ENCODE measurements around the gene ANKRD1. TPM values are rescaled to one million over a fixed set of nuclear protein-coding genes. Genes with fewer than 3 reads are reported as not detected.
A peak's percentile ranks its signal among the peaks of the same experiment; 100 is the strongest.

Gene ANKRD1
- total and polyA plus RNA-seq, 2 donors (not counting 1 experiment from before 2014, with no cell fraction given), result not detected

GRCh38 chr10:90871279-90871765 lies 49.6 kb downstream of the ANKRD1 start:
- peaks cover 3% of the 10 kb centered on the region for H3K9me3 Mint-ChIP-seq (ENCODE audit: insufficient read depth)

More at GRCh38 chr10:90871279-90871765, 49.6 kb downstream of the ANKRD1 start:
- peak; percentile 60 for TF ChIP-seq CTCF (IDR thresholded peaks at IDR 0.05)
- no peak for TF ChIP-seq EZH2 (IDR thresholded peaks at IDR 0.05; ENCODE audit: borderline replicate concordance, insufficient read depth, low read depth, low read length, poor library complexity, severe bottlenecking)
- Histone ChIP-seq H2AFZ (ENCODE audit: insufficient read depth, low read depth, low read length, poor library complexity, severe bottlenecking) (peak overlapping the region; percentile 90), H3K27ac (ENCODE audit: low read length in 2 of 2) (peak overlapping the region; percentile 51 to 62), H3K9ac (ENCODE audit: low read length) (peak overlapping the region; percentile 85), H3K4me1 (ENCODE audit: control insufficient read depth in 2 of 2, insufficient read depth in 2 of 2, low read length in 2 of 2) (peaks cover 16 to 18% of the 10 kb centered on the region in 2 donors), H4K20me1 (ENCODE audit: control insufficient read depth, insufficient read depth, low read length, poor library complexity, severe bottlenecking) (no peaks in the 10 kb centered on the region), H3K79me2 (ENCODE audit: control insufficient read depth, insufficient read depth, low read length) (peaks cover 28% of the 10 kb centered on the region), H3K9me3 (ENCODE audit: control extremely low read depth in 1 of 3, control insufficient read depth in 2 of 3, insufficient read depth in 1 of 3, low read length in 2 of 3) (peaks cover 0 to 4% (median 1%) of the 10 kb centered on the region in 3 donors), H3K4me2 (replicated peaks; ENCODE audit: low read depth, low read length, poor library complexity, severe bottlenecking) (peak overlapping the region; percentile 81), H3K4me3 (ENCODE audit: control extremely low read depth in 1 of 5, extremely low read depth in 1 of 5, insufficient read depth in 1 of 5, low read depth in 2 of 5, low read length in 4 of 5) (peak overlapping the region; percentile 72 to 96 (median 92)), H3K36me3 (replicated peaks in 1 of 2; ENCODE audit: control extremely low read depth in 1 of 2, control insufficient read depth in 1 of 2, extremely low read depth in 1 of 2, insufficient read depth in 2 of 2, low read length in 1 of 2) (peaks cover 0 to 9% of the 10 kb centered on the region in 2 experiments), H3K27me3 (replicated peaks in 1 of 4; ENCODE audit: control extremely low read depth in 1 of 4, control insufficient read depth in 3 of 4, insufficient read depth in 4 of 4, low read length in 3 of 4) (peaks cover 0 to 16% (median 7%) of the 10 kb centered on the region in 4 experiments)
- peaks cover 33% of the 10 kb centered on the region for H3K27me3 Mint-ChIP-seq
- peak overlapping the region; percentile 84 for H3K27ac Mint-ChIP-seq
- peaks cover 32% of the 10 kb centered on the region for H3K4me1 Mint-ChIP-seq
- DNase-seq (peak; percentile 69), ATAC-seq (ENCODE audit: low read depth) (peak; percentile 72)
- H3K4me3 Mint-ChIP-seq, result peak overlapping the region; percentile 92
- intact Hi-C loops (cut with micrococcal nuclease), result loop anchor here (1.0 to 10.0 kb wide), 9 partner anchors 13 to 1229 kb away; partner anchors contain the start of genes HECTD2, HTR7, KIF20B and TNKS2
- 14% methylated on average over 5 of the region's 14 CpGs for WGBS (ENCODE audit: insufficient coverage)
- ChIA-PET CTCF (interaction anchor here (0.6 to 3.1 kb wide), 11 partner anchors 8 to 379 kb away, joined by 3 to 24 read pairs (median 3); partner anchors contain the start of gene HTR7), POLR2A (no interaction called here)

All from B cell (primary cell).